ENCODE measurements around the gene PIAS1. TPM values are rescaled to one million over a fixed set of nuclear protein-coding genes. Genes with fewer than 3 reads are reported as not detected.
"Not testable (repeated sequence)": the region's sequence is repeated elsewhere in the genome, so short reads cannot be mapped to it uniquely, and the experiment has no call there.

The PIAS1 gene
- total RNA-seq, result 100 to 1,000 TPM in 1 of 6 donors, 10 to 100 TPM in 5; 44.7 to 114 (median 64.3) TPM

- no peaks in the 10 kb centered on the region for H3K27me3 ChIP-seq
- H3K27ac ChIP-seq, result peak within 1 kb of the TSS; percentile 97 to 100 (median 98)
- ATAC-seq (ENCODE audit: low FRiP score in 2 of 2) (peak; percentile 98), DNase-seq (peak; percentile 97 to 98)
- H3K4me1 ChIP-seq, result peaks cover 26 to 43% (median 33%) of the 10 kb centered on the region in 4 donors
- H3K9me3 ChIP-seq, result no peaks in the 10 kb centered on the region
- TF ChIP-seq EP300 (IDR thresholded peaks at IDR 0.05) (no peak), CTCF (IDR thresholded peaks at IDR 0.05) (peak in 2 of 6 experiments; percentile 13 to 22), POLR2AphosphoS5 (IDR thresholded peaks at IDR 0.05) (peak; percentile 91 to 94), POLR2A (IDR thresholded peaks at IDR 0.05) (peak; percentile 82 to 96 (median 90))
- H3K36me3 ChIP-seq, result no peaks in the 10 kb centered on the region
- H3K4me3 ChIP-seq, result peak within 1 kb of the TSS; percentile 98 to 99 (median 98)
- WGBS, 2 donors, result 1 to 4% methylated on average over 15 to 72 of the region's 72 CpGs
These were observed at the start of gene PIAS1 for GRCh38 chr15:68053701-68054627. PIAS1 (plus strand) TSS chr15:68054315; CDS start chr15:68054327, 12 bp downstream.

- H3K27me3 ChIP-seq; H3K4me3 ChIP-seq; H3K36me3 ChIP-seq; H3K27ac ChIP-seq; H3K4me1 ChIP-seq; DNase-seq; ATAC-seq (ENCODE audit: low FRiP score in 2 of 2); H3K9me3 ChIP-seq: not testable (repeated sequence)
- WGBS, 2 donors, result 94 to 96% methylated on average over 5 of the region's 5 CpGs
These were observed 46.5 kb upstream of the PIAS1 start for GRCh38 chr15:68007642-68008041.

GRCh38 chr15:68010361-68011153 lies 43.6 kb upstream of the PIAS1 start:
- Histone ChIP-seq H3K9me3 (no peaks in the 10 kb centered on the region), H3K27ac (no peak overlapping the region), H3K4me3 (no peak overlapping the region), H3K4me1 (peaks cover 0 to 14% (median 0%) of the 10 kb centered on the region in 4 donors), H3K36me3 (no peaks in the 10 kb centered on the region), H3K27me3 (no peaks in the 10 kb centered on the region)
- TF ChIP-seq CTCF (IDR thresholded peaks at IDR 0.05) (no peak), POLR2A (IDR thresholded peaks at IDR 0.05) (no peak), EP300 (IDR thresholded peaks at IDR 0.05) (no peak), POLR2AphosphoS5 (IDR thresholded peaks at IDR 0.05) (no peak)
- ATAC-seq (ENCODE audit: low FRiP score in 2 of 2) (no peak), DNase-seq (no peak)
- 89 to 92% methylated on average over 14 of the region's 14 CpGs for WGBS, 2 donors

GRCh38 chr15:68012911-68013310 lies 41.2 kb upstream of the PIAS1 start:
- WGBS, 2 donors, result 75 to 87% methylated on average over 1 of the region's 1 CpG
- no peaks in the 10 kb centered on the region for H3K27me3 ChIP-seq
- H3K4me3 ChIP-seq, result no peak overlapping the region
- TF ChIP-seq EP300 (IDR thresholded peaks at IDR 0.05), result no peak
- no peak for TF ChIP-seq POLR2A (IDR thresholded peaks at IDR 0.05)
- H3K36me3 ChIP-seq, result no peaks in the 10 kb centered on the region
- H3K4me1 ChIP-seq, result peaks cover 0 to 14% (median 0%) of the 10 kb centered on the region in 4 donors
- H3K27ac ChIP-seq, result peak overlapping the region in 1 of 4 donors; percentile 14
- H3K9me3 ChIP-seq, result no peaks in the 10 kb centered on the region
- peak in 1 of 2 donors; percentile 65 for ATAC-seq (ENCODE audit: low FRiP score in 2 of 2)
- peak in 1 of 2 donors; percentile 34 for DNase-seq

GRCh38 chr15:68014219-68014618 lies 39.9 kb upstream of the PIAS1 start:
- Histone ChIP-seq H3K36me3 (no peaks in the 10 kb centered on the region), H3K27ac (no peak overlapping the region), H3K9me3 (no peaks in the 10 kb centered on the region), H3K27me3 (no peaks in the 10 kb centered on the region), H3K4me1 (peaks cover 0 to 14% (median 0%) of the 10 kb centered on the region in 4 donors), H3K4me3 (no peak overlapping the region)
- TF ChIP-seq EP300 (IDR thresholded peaks at IDR 0.05) (no peak), CTCF (IDR thresholded peaks at IDR 0.05) (no peak), POLR2AphosphoS5 (IDR thresholded peaks at IDR 0.05) (no peak), POLR2A (IDR thresholded peaks at IDR 0.05) (no peak)
- no peak for DNase-seq
- no peak for ATAC-seq (ENCODE audit: low FRiP score in 2 of 2)
- 71 to 74% methylated on average over 1 of the region's 1 CpG for WGBS, 2 donors
